Upper lobe of right lung (tissue), 1 donor: ENCODE measurements around the gene CCDC150. TPM values are rescaled to one million over a fixed set of nuclear protein-coding genes. Genes with fewer than 3 reads are reported as not detected.

Source experiments
- ATAC-seq: fragments of 200-7000 bp; cut with Tn5 transposase; one replicate; pipeline ENCODE4 v1.9.1; 2020; ENCODE audit warnings: mild to moderate bottlenecking, moderate library complexity
- DNase-seq: peaks from one replicate; pipeline ENCODE4 v3.0.0-alpha.2; 2020
- H3K27ac ChIP-seq: fragments of 200-600 bp; one replicate; pipeline ENCODE4 v1.8.0; 2022
- H3K27me3 ChIP-seq: fragments of 200-600 bp; one replicate; pipeline ENCODE4 v1.8.0; 2022; ENCODE audit warnings: mild to moderate bottlenecking
- H3K36me3 ChIP-seq: fragments of 200-600 bp; one replicate; pipeline ENCODE4 v1.8.0; 2022
- H3K4me1 ChIP-seq: fragments of 200-600 bp; one replicate; pipeline ENCODE4 v1.8.0; 2022
- H3K4me3 ChIP-seq: fragments of 200-600 bp; one replicate; pipeline ENCODE4 v1.8.0; 2022; ENCODE audit warnings: mild to moderate bottlenecking
- H3K9me3 ChIP-seq: fragments of 200-600 bp; one replicate; pipeline ENCODE4 v1.8.0; 2022
- intact Hi-C: fragments of 100-400 bp; cut with DNase I; formaldehyde crosslinking; loops from one replicate; pipeline ENCODE4 v1.11.0; 2022
- total RNA-seq: library from RNA; stranded (reverse); fragmentation: NEBNext Ultra II Directional; extraction: Animal tissue kit (Norgen Biotek cat#: 25700); gene quantifications from one replicate; pipeline ENCODE4 v1.2.1, GENCODE V29; 2021
- TF ChIP-seq, protein P1 (sequence below): fragments of 200-600 bp; IDR thresholded peaks from one replicate; pipeline ENCODE4 v1.8.0; 2022; ENCODE audit warnings: antibody characterized with exemption
- donor health status: DM: no; HTN: yes; CAD: no; lungs with severe emphysema.

The CCDC150 gene
- total RNA-seq, 1 donor from 2014 or later = 0.87 TPM

DNA sequence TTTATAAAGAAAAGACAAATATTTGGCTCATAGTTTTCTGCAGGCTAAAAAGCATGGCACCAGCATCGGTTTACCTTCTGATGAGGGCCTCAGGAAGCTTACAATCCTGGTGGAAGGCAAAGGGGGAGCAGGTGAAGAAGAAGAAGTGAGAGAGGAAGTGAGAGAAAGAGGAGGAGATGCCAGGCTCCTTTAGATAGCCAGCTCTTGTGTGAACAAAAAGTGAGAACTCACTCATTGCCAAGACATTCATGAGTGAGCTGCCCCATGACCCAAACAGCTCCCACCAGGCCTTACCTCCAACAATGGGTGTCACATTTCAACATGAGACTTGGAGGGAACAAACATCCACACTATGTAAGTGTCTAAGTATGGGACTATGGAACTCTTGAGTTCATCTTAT is 14.3 kb downstream of the CCDC150 start:
- TF ChIP-seq, protein P1, sequence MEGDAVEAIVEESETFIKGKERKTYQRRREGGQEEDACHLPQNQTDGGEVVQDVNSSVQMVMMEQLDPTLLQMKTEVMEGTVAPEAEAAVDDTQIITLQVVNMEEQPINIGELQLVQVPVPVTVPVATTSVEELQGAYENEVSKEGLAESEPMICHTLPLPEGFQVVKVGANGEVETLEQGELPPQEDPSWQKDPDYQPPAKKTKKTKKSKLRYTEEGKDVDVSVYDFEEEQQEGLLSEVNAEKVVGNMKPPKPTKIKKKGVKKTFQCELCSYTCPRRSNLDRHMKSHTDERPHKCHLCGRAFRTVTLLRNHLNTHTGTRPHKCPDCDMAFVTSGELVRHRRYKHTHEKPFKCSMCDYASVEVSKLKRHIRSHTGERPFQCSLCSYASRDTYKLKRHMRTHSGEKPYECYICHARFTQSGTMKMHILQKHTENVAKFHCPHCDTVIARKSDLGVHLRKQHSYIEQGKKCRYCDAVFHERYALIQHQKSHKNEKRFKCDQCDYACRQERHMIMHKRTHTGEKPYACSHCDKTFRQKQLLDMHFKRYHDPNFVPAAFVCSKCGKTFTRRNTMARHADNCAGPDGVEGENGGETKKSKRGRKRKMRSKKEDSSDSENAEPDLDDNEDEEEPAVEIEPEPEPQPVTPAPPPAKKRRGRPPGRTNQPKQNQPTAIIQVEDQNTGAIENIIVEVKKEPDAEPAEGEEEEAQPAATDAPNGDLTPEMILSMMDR = no peak
- H3K36me3 ChIP-seq = no peaks in the 10 kb centered on the region
- H3K4me3 ChIP-seq = no peak overlapping the region
- H3K27ac ChIP-seq = no peak overlapping the region
- H3K27me3 ChIP-seq = no peaks in the 10 kb centered on the region
- ATAC-seq = no peak
- intact Hi-C loops = no loop called here
- H3K4me1 ChIP-seq = no peaks in the 10 kb centered on the region
- H3K9me3 ChIP-seq = peaks cover 15% of the 10 kb centered on the region
- DNase-seq = no peak

DNA sequence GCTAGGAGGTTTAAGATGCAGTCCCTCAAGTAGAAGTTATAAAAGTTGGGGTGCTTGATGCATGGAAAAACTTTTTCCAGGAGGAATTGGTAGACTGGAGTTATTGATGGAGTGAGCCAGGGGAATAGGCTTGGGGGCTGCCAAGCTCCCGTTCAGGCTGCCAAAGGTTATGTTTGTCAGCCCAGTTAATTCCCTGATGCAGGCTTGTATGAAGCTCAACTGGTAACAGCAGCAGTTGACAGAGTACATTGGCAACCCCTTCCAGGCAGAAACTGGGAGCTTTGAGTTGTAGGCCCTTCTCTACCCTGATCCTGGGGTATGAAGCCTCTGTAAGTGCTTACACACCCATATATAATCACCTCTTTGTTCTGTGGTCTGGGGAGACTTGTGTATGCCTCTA is 16.2 kb downstream of the CCDC150 start:
- Histone ChIP-seq H3K4me1 (no peaks in the 10 kb centered on the region), H3K36me3 (no peaks in the 10 kb centered on the region), H3K4me3 (no peak overlapping the region), H3K27ac (no peak overlapping the region), H3K27me3 (no peaks in the 10 kb centered on the region), H3K9me3 (peaks cover 15% of the 10 kb centered on the region)
- ATAC-seq (no peak), DNase-seq (no peak)
- TF ChIP-seq, protein P1 = no peak
- intact Hi-C loops = no loop called here

DNA sequence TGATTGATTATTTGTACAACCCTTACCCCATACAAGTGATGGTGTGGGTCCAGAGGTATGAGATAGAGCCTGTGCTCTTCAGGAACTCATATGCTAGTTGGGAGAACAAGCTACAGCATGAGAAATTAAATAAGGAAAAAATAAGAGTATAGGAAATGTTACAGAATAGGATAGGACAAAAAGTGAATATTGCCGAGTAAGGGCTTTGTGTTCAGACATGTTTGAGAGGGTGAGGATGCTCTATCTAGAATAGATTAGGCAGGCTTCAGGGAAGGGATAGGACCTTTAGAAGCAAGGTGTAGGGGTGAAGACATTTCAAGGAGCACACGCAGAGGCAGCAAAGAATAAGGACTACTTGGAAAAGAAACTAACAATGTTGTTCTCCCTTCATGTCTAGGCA is 17.8 kb downstream of the CCDC150 start:
- TF ChIP-seq, protein P1 = no peak
- no peak overlapping the region for H3K27ac ChIP-seq
- H3K27me3 ChIP-seq = no peaks in the 10 kb centered on the region
- peaks cover under 1% of the 10 kb centered on the region for H3K9me3 ChIP-seq
- no peak overlapping the region for H3K4me3 ChIP-seq
- H3K4me1 ChIP-seq = no peaks in the 10 kb centered on the region
- H3K36me3 ChIP-seq = no peaks in the 10 kb centered on the region
- DNase-seq (no peak), ATAC-seq (no peak)
- intact Hi-C loops = no loop called here

DNA sequence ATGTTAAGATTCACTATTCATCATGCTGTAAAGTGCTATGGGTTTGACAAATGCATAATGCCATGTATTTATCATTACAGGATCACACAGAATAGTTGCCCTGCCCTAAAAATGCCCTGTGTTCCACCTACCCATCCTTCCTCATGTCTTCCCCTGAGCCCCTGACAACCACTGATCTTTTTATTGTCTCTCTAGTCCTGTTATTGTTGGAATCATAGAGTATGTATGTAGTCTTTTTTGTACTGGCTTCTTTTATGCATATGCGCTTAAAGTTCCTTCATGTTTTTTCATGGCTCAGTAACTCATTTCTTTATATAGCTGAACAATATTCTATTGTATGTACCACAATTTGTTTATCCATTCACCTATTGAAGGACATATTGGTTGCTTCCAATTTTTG is 20.3 kb downstream of the CCDC150 start:
- intact Hi-C loops = no loop called here
- no peak overlapping the region for H3K4me3 ChIP-seq
- no peak for ATAC-seq

DNA sequence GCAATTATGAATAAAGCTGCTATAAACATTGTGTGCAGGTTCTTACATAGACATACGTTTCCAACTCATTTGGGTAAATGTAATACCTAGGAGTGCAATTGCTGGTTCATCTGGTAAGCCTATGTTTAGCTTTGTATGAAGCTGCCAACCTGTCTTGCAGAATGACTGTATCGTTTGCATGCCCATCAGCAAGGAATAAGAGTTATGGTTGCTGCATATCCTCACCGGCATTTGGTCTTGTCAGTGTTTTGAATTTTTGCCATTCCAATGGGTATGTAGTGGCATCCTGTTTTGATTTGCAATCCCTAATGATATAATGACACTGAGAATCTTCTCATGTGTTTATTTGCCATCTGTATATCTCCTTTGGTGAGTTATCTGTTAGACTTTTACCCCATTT is 20.7 kb downstream of the CCDC150 start:
- Histone ChIP-seq H3K27me3 (no peaks in the 10 kb centered on the region), H3K36me3 (no peaks in the 10 kb centered on the region), H3K9me3 (no peaks in the 10 kb centered on the region), H3K4me1 (no peaks in the 10 kb centered on the region), H3K27ac (no peak overlapping the region), H3K4me3 (no peak overlapping the region)
- TF ChIP-seq, protein P1 = no peak
- intact Hi-C loops = no loop called here
- ATAC-seq (no peak), DNase-seq (no peak)

More for the DNA sequence above, 20.3 kb downstream of the CCDC150 start:
- H3K27me3 ChIP-seq = no peaks in the 10 kb centered on the region
- H3K4me1 ChIP-seq = no peaks in the 10 kb centered on the region
- H3K27ac ChIP-seq = no peak overlapping the region
- TF ChIP-seq, protein P1 = no peak
- no peaks in the 10 kb centered on the region for H3K9me3 ChIP-seq
- H3K36me3 ChIP-seq = no peaks in the 10 kb centered on the region
- DNase-seq = no peak

DNA sequence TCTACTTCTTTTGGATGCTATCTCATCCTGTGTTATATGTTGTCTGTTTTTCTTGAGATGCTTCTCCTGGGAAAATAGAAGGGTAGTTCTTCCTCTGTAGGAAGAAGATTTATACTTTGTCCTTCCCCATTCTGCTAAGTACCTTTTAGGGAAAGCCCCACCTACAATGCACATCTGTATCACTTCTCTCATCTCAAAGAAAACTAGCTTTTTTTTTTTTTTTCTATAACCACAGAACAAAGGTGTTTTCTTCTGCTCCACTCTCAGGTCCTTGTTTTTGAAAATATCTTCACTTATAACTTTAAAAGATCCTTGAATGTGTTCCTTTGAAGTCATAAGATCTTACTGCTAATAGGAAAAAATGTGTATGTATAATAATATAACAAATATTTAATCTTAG is 30.8 kb downstream of the CCDC150 start:
- H3K27me3 ChIP-seq = no peaks in the 10 kb centered on the region
- H3K27ac ChIP-seq = no peak overlapping the region
- H3K36me3 ChIP-seq = no peaks in the 10 kb centered on the region
- TF ChIP-seq, protein P1 = no peak
- no peak overlapping the region for H3K4me3 ChIP-seq
- ATAC-seq (no peak), DNase-seq (no peak)
- no peaks in the 10 kb centered on the region for H3K9me3 ChIP-seq
- no peaks in the 10 kb centered on the region for H3K4me1 ChIP-seq
- intact Hi-C loops = no loop called here
